ENCODE data around the gene FRY.
A peak's percentile ranks its signal among the peaks of the same experiment; 100 is the strongest.

Gene FRY

DNA sequence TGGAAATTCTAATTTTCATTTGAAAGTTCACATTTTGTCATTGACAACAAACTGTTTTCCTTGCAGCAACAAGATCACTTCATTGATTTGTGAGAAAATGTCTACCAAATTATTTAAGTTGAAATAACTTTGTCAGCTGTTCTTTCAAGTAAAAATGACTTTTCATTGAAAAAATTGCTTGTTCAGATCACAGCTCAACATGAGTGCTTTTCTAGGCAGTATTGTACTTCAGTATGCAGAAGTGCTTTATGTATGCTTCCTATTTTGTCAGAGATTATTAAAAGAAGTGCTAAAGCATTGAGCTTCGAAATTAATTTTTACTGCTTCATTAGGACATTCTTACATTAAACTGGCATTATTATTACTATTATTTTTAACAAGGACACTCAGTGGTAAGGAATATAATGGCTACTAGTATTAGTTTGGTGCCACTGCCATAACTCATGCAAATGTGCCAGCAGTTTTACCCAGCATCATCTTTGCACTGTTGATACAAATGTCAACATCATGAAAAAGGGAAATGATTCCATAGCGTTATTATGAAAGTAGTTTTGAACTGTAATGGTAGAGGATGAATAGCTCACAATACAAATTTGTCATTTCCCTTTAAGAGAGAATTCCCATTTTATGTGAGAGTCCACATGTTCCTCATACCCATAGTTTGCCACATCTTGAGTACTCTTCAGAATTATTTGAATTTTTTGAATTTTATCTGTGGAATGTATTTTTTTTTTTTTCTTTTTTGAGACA is 286.3 kb downstream of the FRY start:
- Histone ChIP-seq H3K27me3 (replicated peaks) (no peaks in the 10 kb centered on the region), H3K27ac (no peak overlapping the region), H3K4me3 (ENCODE audit: low read depth, low read length) (no peak overlapping the region), H3K36me3 (replicated peaks) (no peaks in the 10 kb centered on the region)
- no peak for DNase-seq
- TF ChIP-seq, protein P1, sequence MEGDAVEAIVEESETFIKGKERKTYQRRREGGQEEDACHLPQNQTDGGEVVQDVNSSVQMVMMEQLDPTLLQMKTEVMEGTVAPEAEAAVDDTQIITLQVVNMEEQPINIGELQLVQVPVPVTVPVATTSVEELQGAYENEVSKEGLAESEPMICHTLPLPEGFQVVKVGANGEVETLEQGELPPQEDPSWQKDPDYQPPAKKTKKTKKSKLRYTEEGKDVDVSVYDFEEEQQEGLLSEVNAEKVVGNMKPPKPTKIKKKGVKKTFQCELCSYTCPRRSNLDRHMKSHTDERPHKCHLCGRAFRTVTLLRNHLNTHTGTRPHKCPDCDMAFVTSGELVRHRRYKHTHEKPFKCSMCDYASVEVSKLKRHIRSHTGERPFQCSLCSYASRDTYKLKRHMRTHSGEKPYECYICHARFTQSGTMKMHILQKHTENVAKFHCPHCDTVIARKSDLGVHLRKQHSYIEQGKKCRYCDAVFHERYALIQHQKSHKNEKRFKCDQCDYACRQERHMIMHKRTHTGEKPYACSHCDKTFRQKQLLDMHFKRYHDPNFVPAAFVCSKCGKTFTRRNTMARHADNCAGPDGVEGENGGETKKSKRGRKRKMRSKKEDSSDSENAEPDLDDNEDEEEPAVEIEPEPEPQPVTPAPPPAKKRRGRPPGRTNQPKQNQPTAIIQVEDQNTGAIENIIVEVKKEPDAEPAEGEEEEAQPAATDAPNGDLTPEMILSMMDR (IDR thresholded peaks at IDR 0.05; ENCODE audit: low read depth, low read length, missing control alignments) = no peak
- in situ Hi-C loops (cut with HindIII; ENCODE audit: low pct_ligation_motif_present, low sequenced_read_pairs) = no loop called here

DNA sequence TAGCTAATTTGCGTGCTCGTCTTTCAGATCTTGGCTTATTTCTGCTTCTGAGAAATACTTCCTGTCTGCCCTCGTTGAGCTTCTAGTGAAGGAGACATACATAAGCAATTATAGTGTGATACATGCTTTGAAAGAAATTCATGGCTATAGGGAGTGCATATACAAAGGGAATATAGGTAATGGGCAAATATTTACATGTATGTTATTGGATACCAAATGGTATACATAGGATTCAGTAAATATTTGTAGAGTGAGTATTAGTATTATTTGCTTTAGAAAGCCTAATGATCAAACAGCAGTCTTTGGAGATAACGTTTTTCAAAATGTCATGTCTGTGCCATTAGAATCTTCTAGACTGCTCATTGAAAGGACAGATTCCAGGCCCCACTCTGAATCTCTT is 289.0 kb downstream of the FRY start:
- in situ Hi-C loops (cut with HindIII; ENCODE audit: low pct_ligation_motif_present, low sequenced_read_pairs) = no loop called here
- DNase-seq = no peak
- Histone ChIP-seq H3K36me3 (replicated peaks) (no peaks in the 10 kb centered on the region), H3K27ac (no peak overlapping the region), H3K4me3 (ENCODE audit: low read depth, low read length) (no peak overlapping the region), H3K27me3 (replicated peaks) (no peaks in the 10 kb centered on the region)
- TF ChIP-seq, protein P1 (IDR thresholded peaks at IDR 0.05; ENCODE audit: low read depth, low read length, missing control alignments) = no peak

DNA sequence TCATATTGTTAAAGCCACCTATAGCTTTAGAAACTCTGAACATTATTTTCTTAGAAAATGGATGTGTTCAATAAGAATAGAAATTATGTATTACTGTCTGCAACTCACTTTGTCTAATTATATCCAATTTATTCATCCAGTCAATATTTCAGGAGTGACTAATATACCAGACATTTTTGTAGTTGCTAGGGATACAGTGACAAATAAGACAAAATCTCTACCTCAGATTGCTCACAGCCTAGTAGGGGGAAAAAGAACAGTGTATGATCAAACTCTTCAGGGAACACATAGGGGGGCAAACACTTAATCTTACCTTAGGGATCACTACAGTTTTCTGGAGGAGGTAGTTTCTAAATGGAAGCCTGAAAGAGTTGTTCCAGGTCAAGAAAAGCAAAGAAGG is 292.3 kb downstream of the FRY start:
- in situ Hi-C loops (cut with HindIII; ENCODE audit: low pct_ligation_motif_present, low sequenced_read_pairs) = no loop called here
- peak; percentile 45 for DNase-seq
- Histone ChIP-seq H3K27ac (peak overlapping the region; percentile 75), H3K36me3 (replicated peaks) (no peaks in the 10 kb centered on the region), H3K4me3 (ENCODE audit: low read depth, low read length) (no peak overlapping the region), H3K27me3 (replicated peaks) (no peaks in the 10 kb centered on the region)
- TF ChIP-seq, protein P1 (IDR thresholded peaks at IDR 0.05; ENCODE audit: low read depth, low read length, missing control alignments) = no peak

DNA sequence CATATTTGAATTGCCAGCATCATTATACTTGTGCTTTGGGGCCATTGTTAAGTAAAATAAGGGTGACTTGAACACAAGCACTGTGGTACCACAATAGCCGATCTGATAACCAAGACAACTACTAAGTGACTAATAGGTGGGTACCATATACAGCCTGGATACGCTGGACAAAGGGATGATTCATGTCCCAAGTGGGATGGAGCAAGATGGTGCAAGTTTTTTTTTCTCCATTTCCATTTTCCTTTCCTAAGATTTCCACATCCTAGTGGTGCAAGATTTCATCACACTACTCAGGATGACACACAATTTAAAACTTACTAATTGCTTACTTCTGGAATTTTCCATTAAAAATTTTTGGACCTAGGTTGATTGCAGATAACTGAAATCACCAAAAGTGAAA is 298.9 kb downstream of the FRY start:
- TF ChIP-seq, protein P1 (IDR thresholded peaks at IDR 0.05; ENCODE audit: low read depth, low read length, missing control alignments) = no peak
- no peak overlapping the region for H3K4me3 ChIP-seq (ENCODE audit: low read depth, low read length)
- H3K27ac ChIP-seq = no peak overlapping the region
- in situ Hi-C loops (cut with HindIII; ENCODE audit: low pct_ligation_motif_present, low sequenced_read_pairs) = no loop called here
- peak; percentile 35 for DNase-seq
- H3K27me3 ChIP-seq (replicated peaks) = no peaks in the 10 kb centered on the region
- H3K36me3 ChIP-seq (replicated peaks) = no peaks in the 10 kb centered on the region

DNA sequence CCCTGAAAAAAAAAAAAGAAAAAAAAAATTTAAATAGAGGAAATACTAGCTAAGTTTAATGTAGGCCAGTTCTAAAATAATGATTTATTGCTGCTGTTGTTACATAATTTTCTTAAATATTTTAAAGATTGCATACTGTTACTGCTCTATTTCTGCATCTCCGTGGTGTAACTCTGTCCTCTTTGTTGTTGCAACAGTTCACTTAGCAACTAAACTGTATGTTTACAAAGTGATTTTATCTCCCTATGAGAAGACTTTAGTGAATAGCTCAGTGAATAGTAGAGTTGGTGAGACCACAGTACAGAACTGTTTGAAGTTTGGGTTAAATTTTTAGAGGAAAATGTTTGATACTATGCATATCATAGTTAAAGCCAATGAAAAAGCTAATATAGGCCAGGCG is 303.1 kb downstream of the FRY start:
- H3K4me3 ChIP-seq (ENCODE audit: low read depth, low read length) = no peak overlapping the region
- no peak for DNase-seq
- H3K27ac ChIP-seq = no peak overlapping the region
- H3K27me3 ChIP-seq (replicated peaks) = no peaks in the 10 kb centered on the region
- no peaks in the 10 kb centered on the region for H3K36me3 ChIP-seq (replicated peaks)
- in situ Hi-C loops (cut with HindIII; ENCODE audit: low pct_ligation_motif_present, low sequenced_read_pairs) = no loop called here
- TF ChIP-seq, protein P1 (IDR thresholded peaks at IDR 0.05; ENCODE audit: low read depth, low read length, missing control alignments) = no peak

DNA sequence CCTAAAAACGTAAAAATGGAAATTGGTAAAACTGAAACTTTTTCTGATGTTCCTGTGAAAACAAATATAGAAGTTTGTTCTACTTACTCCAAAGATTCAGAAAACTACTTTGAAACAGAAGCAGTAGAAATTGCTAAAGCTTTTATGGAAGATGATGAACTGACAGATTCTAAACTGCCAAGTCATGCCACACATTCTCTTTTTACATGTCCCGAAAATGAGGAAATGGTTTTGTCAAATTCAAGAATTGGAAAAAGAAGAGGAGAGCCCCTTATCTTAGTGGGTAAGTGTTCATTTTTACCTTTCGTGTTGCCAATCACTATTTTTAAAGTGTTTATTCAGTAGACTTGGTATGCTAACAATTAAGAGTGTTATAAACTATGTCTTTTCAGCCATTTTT is 309.3 kb downstream of the FRY start:
- H3K4me3 ChIP-seq (ENCODE audit: low read depth, low read length) = no peak overlapping the region
- H3K27ac ChIP-seq = no peak overlapping the region
- in situ Hi-C loops (cut with HindIII; ENCODE audit: low pct_ligation_motif_present, low sequenced_read_pairs) = no loop called here
- H3K27me3 ChIP-seq (replicated peaks) = no peaks in the 10 kb centered on the region
- H3K36me3 ChIP-seq (replicated peaks) = no peaks in the 10 kb centered on the region
- no peak for DNase-seq
- TF ChIP-seq, protein P1 (IDR thresholded peaks at IDR 0.05; ENCODE audit: low read depth, low read length, missing control alignments) = no peak
